H9 (cell line): Measurements from ENCODE around the gene MXRA7. TPM values are rescaled to one million over a fixed set of nuclear protein-coding genes. Genes with fewer than 3 reads are reported as not detected.
A peak's percentile ranks its signal among the peaks of the same experiment; 100 is the strongest.

Experiments
- DNase-seq: peaks from one replicate; pipeline ENCODE4 v3.0.0-alpha.2; 2017
- H2AFZ ChIP-seq: one replicate; pipeline ENCODE4 v1.6.1; 2013; ENCODE audit warnings: mild to moderate bottlenecking, low read length, control low read depth, moderate library complexity
- H2AK5ac ChIP-seq: 2 replicates; pipeline ENCODE4 v1.6.1; 2013; ENCODE audit warnings: low read length, control low read depth, mixed read lengths; ENCODE audit not compliant: insufficient read length
- H2BK120ac ChIP-seq: one replicate; pipeline ENCODE4 v1.6.1; 2013; ENCODE audit warnings: low read depth, mild to moderate bottlenecking, low read length, control low read depth, inconsistent platforms; ENCODE audit not compliant: poor library complexity, severe bottlenecking
- H2BK12ac ChIP-seq: 2 replicates; pipeline ENCODE4 v1.6.1; 2013; ENCODE audit warnings: low read length, control low read depth, mixed read lengths, low read depth; ENCODE audit not compliant: insufficient read length
- H2BK15ac ChIP-seq: 2 replicates; pipeline ENCODE4 v1.6.1; 2013; ENCODE audit warnings: low read depth, low read length, control low read depth
- H2BK20ac ChIP-seq: one replicate; pipeline ENCODE4 v1.6.1; 2013; ENCODE audit warnings: low read depth, mild to moderate bottlenecking, low read length, control low read depth, inconsistent platforms; ENCODE audit not compliant: poor library complexity, severe bottlenecking
- H2BK5ac ChIP-seq: 2 replicates; pipeline ENCODE4 v1.6.1; 2013; ENCODE audit warnings: low read length, control low read depth, mixed read lengths; ENCODE audit not compliant: insufficient read length
- H3K14ac ChIP-seq: 2 replicates; pipeline ENCODE4 v1.6.1; 2013; ENCODE audit warnings: low read length, control low read depth; ENCODE audit not compliant: insufficient read depth
- H3K18ac ChIP-seq: 2 replicates; pipeline ENCODE4 v1.6.1; 2013; ENCODE audit warnings: low read depth, mild to moderate bottlenecking, mixed read lengths, low read length, control low read depth; ENCODE audit not compliant: insufficient read length
- H3K23ac ChIP-seq: 2 replicates; pipeline ENCODE4 v1.6.1; 2013; ENCODE audit warnings: low read length, control low read depth, mixed read lengths, low read depth; ENCODE audit not compliant: insufficient read length
- H3K23me2 ChIP-seq: 2 replicates; pipeline ENCODE4 v1.6.1; 2013; ENCODE audit warnings: low read depth, mild to moderate bottlenecking, mixed read lengths, low read length, control low read depth; ENCODE audit not compliant: insufficient read length, poor library complexity, severe bottlenecking
- H3K27ac ChIP-seq: 2 replicates; pipeline ENCODE4 v1.5.1; 2013; ENCODE audit warnings: low read length, control low read depth, mixed read lengths, low read depth; ENCODE audit not compliant: insufficient read length
- H3K27me3 ChIP-seq: 2 replicates; pipeline ENCODE4 v1.6.1; 2013; ENCODE audit warnings: low read length, control low read depth, inconsistent platforms; ENCODE audit not compliant: insufficient read depth
- H3K4ac ChIP-seq: 2 replicates; pipeline ENCODE4 v1.6.1; 2013; ENCODE audit warnings: low read depth, mild to moderate bottlenecking, control low read depth, inconsistent platforms, low read length, moderate library complexity
- H3K4me1 ChIP-seq: 2 replicates; pipeline ENCODE4 v1.6.1; 2013; ENCODE audit warnings: low read length, control low read depth, inconsistent platforms; ENCODE audit not compliant: insufficient read depth
- H3K4me2 ChIP-seq: 2 replicates; pipeline ENCODE4 v1.6.1; 2013; ENCODE audit warnings: low read length, control low read depth, mixed read lengths; ENCODE audit not compliant: insufficient read length, insufficient read depth
- H3K56ac ChIP-seq: 2 replicates; pipeline ENCODE4 v1.6.1; 2013; ENCODE audit warnings: low read depth, mild to moderate bottlenecking, mixed read lengths, low read length, control low read depth; ENCODE audit not compliant: insufficient read length
- H3K79me1 ChIP-seq: 2 replicates; pipeline ENCODE4 v1.6.1; 2013; ENCODE audit warnings: low read depth, mild to moderate bottlenecking, moderate library complexity, low read length, control low read depth, inconsistent platforms; ENCODE audit not compliant: insufficient read depth, poor library complexity, severe bottlenecking
- H3K79me2 ChIP-seq: 2 replicates; pipeline ENCODE4 v1.6.1; 2013; ENCODE audit warnings: low read length, control low read depth, inconsistent platforms; ENCODE audit not compliant: insufficient read depth
- H3K9ac ChIP-seq: 2 replicates; pipeline ENCODE4 v1.6.1; 2013; ENCODE audit warnings: low read length, control low read depth, mixed read lengths; ENCODE audit not compliant: insufficient read length; ENCODE audit errors: extremely low read depth
- H3K9me3 ChIP-seq: one replicate; pipeline ENCODE4 v1.6.1; 2013; ENCODE audit warnings: low read depth, low read length, inconsistent platforms; ENCODE audit not compliant: control insufficient read depth
- H3T11ph ChIP-seq: one replicate; pipeline ENCODE4 v1.6.1; 2013; ENCODE audit warnings: mild to moderate bottlenecking, low read length, control low read depth, inconsistent platforms
- H4K20me1 ChIP-seq: one replicate; pipeline ENCODE4 v1.6.1; 2013; ENCODE audit not compliant: control insufficient read depth, insufficient read length, insufficient read depth
- H4K5ac ChIP-seq: 2 replicates; pipeline ENCODE4 v1.6.1; 2013; ENCODE audit warnings: low read depth, mild to moderate bottlenecking, mixed read lengths, low read length, control low read depth; ENCODE audit not compliant: insufficient read length
- H4K8ac ChIP-seq: replicated peaks from 2 replicates; pipeline ENCODE4 v1.6.1; 2013; ENCODE audit warnings: low read length, control low read depth, mixed read lengths, low read depth; ENCODE audit not compliant: insufficient read length
- H4K91ac ChIP-seq: 2 replicates; pipeline ENCODE4 v1.6.1; 2013; ENCODE audit warnings: low read depth, mild to moderate bottlenecking, moderate library complexity, mixed read lengths, low read length, control low read depth; ENCODE audit not compliant: insufficient read length
- H3K27ac Mint-ChIP-seq, 3 experiments: 2 replicates in 2 of 3; 3 replicates in 1 of 3; pipeline ENCODE4 v1.8.0; 2020 to 2021; ENCODE audit warnings: mixed read lengths in 3 of 3, mild to moderate bottlenecking in 1 of 3, moderate library complexity in 1 of 3
- H3K27me3 Mint-ChIP-seq: 2 replicates; pipeline ENCODE4 v1.8.0; 2021; ENCODE audit warnings: low read depth, mild to moderate bottlenecking, moderate library complexity, mixed read lengths
- H3K36me3 Mint-ChIP-seq, 3 experiments: 2 replicates in 2 of 3; 3 replicates in 1 of 3; pipeline ENCODE4 v1.8.0; 2020 to 2021; ENCODE audit warnings: low read depth in 3 of 3, mixed read lengths in 3 of 3; ENCODE audit not compliant: insufficient read depth in 1 of 3
- H3K4me1 Mint-ChIP-seq, 2 experiments: 2 replicates each; pipeline ENCODE4 v1.8.0; 2020; ENCODE audit warnings: mixed read lengths in 2 of 2
- H3K4me3 Mint-ChIP-seq, 2 experiments: 2 replicates in 1 of 2; 3 replicates in 1 of 2; pipeline ENCODE4 v1.8.0; 2020 to 2021; ENCODE audit warnings: mild to moderate bottlenecking in 2 of 2, mixed read lengths in 2 of 2, moderate library complexity in 1 of 2
- H3K9me3 Mint-ChIP-seq, 2 experiments: 2 replicates in 1 of 2; 3 replicates in 1 of 2; pipeline ENCODE4 v1.8.0; 2020; ENCODE audit warnings: mild to moderate bottlenecking in 2 of 2, mixed read lengths in 2 of 2, moderate library complexity in 1 of 2
- WGBS: extraction: QIAGEN DNeasy Blood & Tissue Kit; methylation state at CpG from one replicate; pipeline ENCODE4 v1.1.7; 2013; ENCODE audit warnings: missing lambda C conversion rate, low lambda C conversion rate, mixed read lengths; ENCODE audit not compliant: insufficient read length; ENCODE audit errors: extremely low coverage; 5-methylcytosine and 5-hydroxymethylcytosine counted together
- total RNA-seq: library from RNA; stranded (reverse); gene quantifications from 2 replicates; pipeline ENCODE4 v1.2.1, GENCODE V29; 2021
- TF ChIP-seq, protein P1 (sequence below): fragments of 200-600 bp; sonication (generic); conservative IDR thresholded peaks from 3 replicates; pipeline ENCODE4 v1.8.0; 2021; ENCODE audit warnings: antibody characterized with exemption, mild to moderate bottlenecking

MXRA7 gene
- total RNA-seq, 1 experiment from 2014 or later: 28.2 TPM

DNA sequence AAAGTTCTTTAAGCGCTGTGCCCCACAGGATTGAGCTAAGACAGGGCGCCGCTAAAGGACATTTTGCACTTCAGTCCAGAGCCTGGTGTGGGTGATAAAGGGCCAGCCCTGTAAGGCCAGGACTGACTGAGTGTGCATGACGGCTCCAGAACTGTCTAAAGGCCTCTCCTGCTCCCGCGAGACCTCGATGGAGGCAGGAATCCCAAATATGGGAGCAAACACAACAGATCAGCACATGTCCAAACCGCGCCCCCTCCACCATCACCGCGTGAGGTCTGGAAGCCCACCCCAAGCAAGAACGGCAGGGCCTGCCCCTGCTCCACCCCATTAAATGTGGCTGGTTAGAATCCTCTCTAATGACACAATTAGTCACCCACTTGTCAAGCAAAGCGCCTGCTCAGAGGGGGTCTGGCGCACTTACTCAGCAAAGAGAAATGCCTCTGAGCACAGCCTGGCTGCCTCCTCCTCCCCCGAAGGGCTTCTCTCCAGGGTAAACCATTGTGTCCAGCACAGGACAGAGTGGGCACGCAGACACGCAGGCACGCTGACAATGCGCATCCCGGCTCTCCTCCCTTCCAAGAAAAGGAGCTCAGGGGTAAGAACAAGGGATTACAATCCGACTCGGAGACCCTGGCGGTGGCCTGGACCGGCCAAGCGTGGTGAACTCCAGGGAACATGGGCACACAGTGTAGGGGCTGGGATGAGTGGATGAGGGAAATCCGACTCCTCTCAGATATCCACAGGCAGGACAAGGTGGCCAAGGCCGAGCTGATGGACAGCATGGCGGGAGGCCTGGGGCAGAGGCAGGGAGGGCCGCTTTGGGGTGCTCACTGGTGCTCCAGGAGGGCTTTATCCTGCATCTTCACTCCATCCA is 1.5 kb downstream of the MXRA7 start:
- Mint-ChIP-seq H3K4me1 (peaks cover 33 to 34% of the 10 kb centered on the region in 2 experiments), H3K9me3 (no peaks in the 10 kb centered on the region), H3K27ac (no peak overlapping the region), H3K36me3 (peaks cover 0 to 4% (median 0%) of the 10 kb centered on the region in 3 experiments; a peak in 1 of 7 replicates), H3K4me3 (peak overlapping the region; percentile 65 to 82), H3K27me3 (peaks cover 18% of the 10 kb centered on the region)
- H3K14ac ChIP-seq: no peak overlapping the region
- H3K9ac ChIP-seq: no peak overlapping the region
- H3T11ph ChIP-seq: no peak overlapping the region
- no peak overlapping the region for H3K4ac ChIP-seq
- no peaks in the 10 kb centered on the region; the same call in 1 of the 2 replicates for H3K27me3 ChIP-seq
- peak overlapping the region; percentile 22 for H3K4me2 ChIP-seq
- no peak overlapping the region for H2AK5ac ChIP-seq
- H3K4me1 ChIP-seq: peaks cover 3% of the 10 kb centered on the region; the same call in 1 of the 2 replicates
- H2BK15ac ChIP-seq: no peak overlapping the region
- no peak overlapping the region for H3K18ac ChIP-seq
- peak; percentile 65 for DNase-seq
- WGBS: no CpG with 5 or more reads among the region's 29 CpGs
- H4K20me1 ChIP-seq: no peaks in the 10 kb centered on the region
- H4K8ac ChIP-seq: no peak overlapping the region
- no peak overlapping the region for H3K23ac ChIP-seq
- no peaks in the 10 kb centered on the region for H3K79me1 ChIP-seq
- no peak overlapping the region for H4K91ac ChIP-seq
- TF ChIP-seq, protein P1, sequence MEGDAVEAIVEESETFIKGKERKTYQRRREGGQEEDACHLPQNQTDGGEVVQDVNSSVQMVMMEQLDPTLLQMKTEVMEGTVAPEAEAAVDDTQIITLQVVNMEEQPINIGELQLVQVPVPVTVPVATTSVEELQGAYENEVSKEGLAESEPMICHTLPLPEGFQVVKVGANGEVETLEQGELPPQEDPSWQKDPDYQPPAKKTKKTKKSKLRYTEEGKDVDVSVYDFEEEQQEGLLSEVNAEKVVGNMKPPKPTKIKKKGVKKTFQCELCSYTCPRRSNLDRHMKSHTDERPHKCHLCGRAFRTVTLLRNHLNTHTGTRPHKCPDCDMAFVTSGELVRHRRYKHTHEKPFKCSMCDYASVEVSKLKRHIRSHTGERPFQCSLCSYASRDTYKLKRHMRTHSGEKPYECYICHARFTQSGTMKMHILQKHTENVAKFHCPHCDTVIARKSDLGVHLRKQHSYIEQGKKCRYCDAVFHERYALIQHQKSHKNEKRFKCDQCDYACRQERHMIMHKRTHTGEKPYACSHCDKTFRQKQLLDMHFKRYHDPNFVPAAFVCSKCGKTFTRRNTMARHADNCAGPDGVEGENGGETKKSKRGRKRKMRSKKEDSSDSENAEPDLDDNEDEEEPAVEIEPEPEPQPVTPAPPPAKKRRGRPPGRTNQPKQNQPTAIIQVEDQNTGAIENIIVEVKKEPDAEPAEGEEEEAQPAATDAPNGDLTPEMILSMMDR: no peak
- no peak overlapping the region for H2BK20ac ChIP-seq
- no peak overlapping the region for H3K56ac ChIP-seq
- no peak overlapping the region for H2AFZ ChIP-seq
- H2BK120ac ChIP-seq: no peak overlapping the region
- H3K27ac ChIP-seq: no peak overlapping the region
- H4K5ac ChIP-seq: no peak overlapping the region
- H2BK5ac ChIP-seq: no peak overlapping the region
- H3K9me3 ChIP-seq: no peaks in the 10 kb centered on the region
- H3K79me2 ChIP-seq: no peaks in the 10 kb centered on the region
- no peak overlapping the region for H2BK12ac ChIP-seq
- H3K23me2 ChIP-seq: peaks cover 4% of the 10 kb centered on the region
